Endothelial cell of umbilical vein (primary cell): Measurements from ENCODE around the gene GAB1.

Experiments
- EZH2 ChIP-seq: IDR thresholded peaks from 2 replicates; pipeline ENCODE4 v1.6.1; 2012; ENCODE audit warnings: borderline replicate concordance, low read depth, mild to moderate bottlenecking, moderate library complexity, low read length, inconsistent platforms; ENCODE audit not compliant: severe bottlenecking
- JUN ChIP-seq: IDR thresholded peaks from 2 replicates; pipeline ENCODE4 v1.6.1; 2011; ENCODE audit warnings: borderline replicate concordance, low read depth; ENCODE audit not compliant: insufficient read length, insufficient read depth
- MYC ChIP-seq: IDR thresholded peaks from one replicate; pipeline ENCODE4 v1.6.1; 2011; ENCODE audit warnings: mild to moderate bottlenecking, low read depth, low read length
- POLR2A ChIP-seq: IDR thresholded peaks from 2 replicates; pipeline ENCODE4 v1.6.1; 2012; ENCODE audit warnings: low read depth, mild to moderate bottlenecking, control low read depth, low read length
- POLR2AphosphoS5 ChIP-seq: IDR thresholded peaks from 2 replicates; pipeline ENCODE4 v1.6.1; 2012; ENCODE audit warnings: low read depth, mild to moderate bottlenecking, control low read depth, low read length, moderate library complexity; ENCODE audit not compliant: insufficient read depth
- TF ChIP-seq, protein P1 (sequence below), 2 donors: IDR thresholded peaks; 1 replicate in 1 of 2; 2 replicates in 1 of 2; pipeline ENCODE4 v1.5.1; 2011; ENCODE audit warnings: low read length in 2 of 2, mild to moderate bottlenecking in 2 of 2, moderate library complexity in 2 of 2, control low read depth in 1 of 2, inconsistent platforms in 1 of 2, low read depth in 1 of 2; ENCODE audit not compliant: insufficient read depth in 1 of 2; ENCODE audit errors: extremely low read depth in 1 of 2
- TF ChIP-seq, protein P2 (sequence below): IDR thresholded peaks from 2 replicates; pipeline ENCODE4 v1.6.1; 2011; ENCODE audit not compliant: insufficient read depth, insufficient read length

DNA sequence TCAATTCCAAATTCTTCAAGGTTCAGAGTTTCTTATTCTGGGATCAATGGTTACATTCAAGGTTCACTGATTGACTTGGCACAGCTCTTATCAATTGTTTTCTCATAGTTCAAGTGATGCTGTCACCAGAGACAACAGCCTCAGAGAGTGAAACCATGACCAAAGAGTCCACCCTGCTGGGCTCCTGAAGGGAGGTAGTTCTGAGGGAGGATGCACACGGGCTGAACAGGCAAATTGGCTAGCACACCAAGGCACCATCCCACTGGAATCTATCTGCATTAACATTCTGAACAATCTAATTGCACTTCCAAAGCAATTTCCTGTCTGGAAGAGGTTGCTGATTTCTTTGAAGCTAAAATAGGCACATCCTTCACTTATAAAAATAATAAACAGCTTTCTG is 16.6 kb upstream of the GAB1 start:
- TF ChIP-seq POLR2AphosphoS5, result no peak
- no peak for TF ChIP-seq POLR2A
- TF ChIP-seq, protein P1, sequence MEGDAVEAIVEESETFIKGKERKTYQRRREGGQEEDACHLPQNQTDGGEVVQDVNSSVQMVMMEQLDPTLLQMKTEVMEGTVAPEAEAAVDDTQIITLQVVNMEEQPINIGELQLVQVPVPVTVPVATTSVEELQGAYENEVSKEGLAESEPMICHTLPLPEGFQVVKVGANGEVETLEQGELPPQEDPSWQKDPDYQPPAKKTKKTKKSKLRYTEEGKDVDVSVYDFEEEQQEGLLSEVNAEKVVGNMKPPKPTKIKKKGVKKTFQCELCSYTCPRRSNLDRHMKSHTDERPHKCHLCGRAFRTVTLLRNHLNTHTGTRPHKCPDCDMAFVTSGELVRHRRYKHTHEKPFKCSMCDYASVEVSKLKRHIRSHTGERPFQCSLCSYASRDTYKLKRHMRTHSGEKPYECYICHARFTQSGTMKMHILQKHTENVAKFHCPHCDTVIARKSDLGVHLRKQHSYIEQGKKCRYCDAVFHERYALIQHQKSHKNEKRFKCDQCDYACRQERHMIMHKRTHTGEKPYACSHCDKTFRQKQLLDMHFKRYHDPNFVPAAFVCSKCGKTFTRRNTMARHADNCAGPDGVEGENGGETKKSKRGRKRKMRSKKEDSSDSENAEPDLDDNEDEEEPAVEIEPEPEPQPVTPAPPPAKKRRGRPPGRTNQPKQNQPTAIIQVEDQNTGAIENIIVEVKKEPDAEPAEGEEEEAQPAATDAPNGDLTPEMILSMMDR (IDR thresholded peaks at IDR 0.05; ENCODE audit: extremely low read depth in 1 of 2, insufficient read depth in 1 of 2, low read depth in 1 of 2, low read length in 2 of 2), result no peak
- TF ChIP-seq EZH2, result no peak
- no peak for TF ChIP-seq MYC
- no peak for TF ChIP-seq JUN
- TF ChIP-seq, protein P2, sequence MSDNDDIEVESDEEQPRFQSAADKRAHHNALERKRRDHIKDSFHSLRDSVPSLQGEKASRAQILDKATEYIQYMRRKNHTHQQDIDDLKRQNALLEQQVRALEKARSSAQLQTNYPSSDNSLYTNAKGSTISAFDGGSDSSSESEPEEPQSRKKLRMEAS, result no peak
